Tongue (tissue), 2 donors: ENCODE measurements around the gene CDH13. TPM values are rescaled to one million over a fixed set of nuclear protein-coding genes. Genes with fewer than 3 reads are reported as not detected.

Experiments
- DNase-seq: peaks from one replicate; pipeline ENCODE4 v3.0.0-alpha.2; 2015
- total RNA-seq: library from RNA; depleted of rRNA; stranded (reverse); fragments of >200 nt; gene quantifications from one replicate; pipeline ENCODE4 v1.2.3, GENCODE V29; 2014

CDH13 gene
- total RNA-seq, 1 donor from 2014 or later, result 106 TPM

DNA sequence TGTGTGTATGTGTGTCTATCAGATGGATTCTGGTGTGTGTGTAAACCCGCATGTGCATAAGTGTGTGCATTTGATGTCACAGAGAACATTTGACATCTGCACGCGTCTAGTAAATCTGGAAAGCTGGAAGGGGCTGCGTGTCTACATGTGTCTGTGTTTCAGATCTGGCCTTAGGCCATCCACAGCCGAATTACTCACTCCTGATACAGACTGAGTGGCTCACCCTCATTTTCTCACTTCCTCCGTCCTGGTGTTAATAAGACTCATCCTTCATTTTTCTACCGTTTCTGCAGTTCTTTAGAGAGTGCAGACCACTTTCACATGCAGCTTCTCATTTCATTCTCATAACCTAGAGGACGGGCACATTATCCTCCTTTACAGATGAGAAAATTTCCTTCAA is 491.6 kb downstream of the CDH13 start:
- no peak for DNase-seq

DNA sequence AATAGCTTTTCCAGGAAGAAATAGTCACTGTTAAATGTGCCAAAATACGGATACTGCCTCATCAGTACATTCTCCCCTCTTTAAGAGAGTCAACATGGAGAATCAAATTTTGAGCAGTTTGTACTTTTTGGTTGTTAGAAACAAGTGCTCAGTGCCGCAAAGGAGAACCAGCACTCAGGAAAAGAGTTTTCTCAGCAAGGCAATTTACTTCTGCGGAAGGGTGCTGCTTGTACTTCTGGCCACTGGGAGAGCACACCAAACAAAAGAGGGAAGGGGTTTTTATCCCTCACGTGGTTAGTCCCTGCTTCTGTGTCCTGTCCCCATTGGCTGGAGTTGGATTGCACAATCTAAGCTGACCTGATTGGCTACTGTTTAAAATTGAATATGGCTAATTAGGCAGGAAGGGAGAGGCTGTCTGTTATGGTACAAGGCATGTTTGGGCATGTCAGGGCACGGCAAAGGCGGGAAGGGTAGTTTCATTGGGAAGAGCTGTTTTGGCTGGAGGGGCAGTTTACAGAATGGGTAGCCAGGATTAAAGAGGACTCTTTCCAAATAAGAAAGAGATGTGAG is 499.3 kb downstream of the CDH13 start:
- DNase-seq, result no peak

DNA sequence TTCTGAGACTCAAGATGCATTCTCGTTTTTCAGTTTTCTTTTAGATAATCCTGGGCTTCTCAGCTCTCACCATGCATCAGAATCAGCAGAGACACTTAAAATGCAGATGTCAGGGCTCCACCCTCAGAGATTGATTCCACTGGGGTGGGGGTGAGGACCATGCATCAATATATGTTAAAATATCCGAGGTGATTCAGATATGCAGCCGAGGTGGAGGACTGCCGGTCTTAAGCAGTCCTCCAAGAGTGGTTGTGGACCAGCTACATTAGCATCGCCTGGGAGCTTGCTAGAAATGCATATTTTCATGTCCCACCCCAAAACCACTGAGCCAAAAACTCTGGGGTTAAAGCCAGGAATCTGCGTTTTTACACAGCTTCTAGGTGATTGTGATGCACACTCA is 501.3 kb downstream of the CDH13 start:
- DNase-seq, result no peak

DNA sequence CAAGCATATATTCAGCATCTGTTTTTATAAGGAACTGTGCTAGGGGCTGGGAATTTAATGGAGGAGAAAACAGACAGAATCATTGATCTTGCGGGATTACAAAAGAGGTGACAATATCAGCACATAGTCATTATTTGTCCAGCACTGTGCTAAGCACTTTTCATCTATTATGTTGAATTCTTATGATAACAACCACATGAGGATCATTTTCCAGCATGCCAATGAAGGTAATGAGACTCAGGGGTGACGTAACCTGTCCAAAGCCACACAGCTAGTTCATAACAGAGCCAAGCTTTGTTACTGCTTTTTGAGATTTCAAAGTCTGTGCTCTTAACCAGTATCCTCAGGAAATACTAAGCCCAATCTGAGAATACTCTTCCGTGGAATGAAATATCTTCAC is 503.3 kb downstream of the CDH13 start:
- DNase-seq, result no peak

DNA sequence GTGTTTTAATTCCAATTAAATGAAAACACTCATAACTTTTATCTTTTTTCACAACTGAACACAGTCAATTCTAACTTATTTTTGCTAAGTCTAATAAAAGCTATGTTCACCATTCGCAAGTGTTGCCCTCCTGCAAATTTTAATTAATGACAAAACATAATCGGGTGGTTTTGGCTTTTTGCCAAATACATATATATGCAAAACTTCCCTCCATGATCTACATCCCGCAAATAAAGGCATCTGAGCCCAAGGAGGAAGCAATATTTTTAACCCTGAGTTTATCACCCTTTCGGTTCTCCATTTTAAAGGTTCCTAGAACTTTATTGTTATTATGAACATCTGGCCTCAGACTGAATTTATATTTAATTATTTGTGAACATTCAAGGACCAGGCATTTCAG is 507.9 kb downstream of the CDH13 start:
- no peak for DNase-seq

DNA sequence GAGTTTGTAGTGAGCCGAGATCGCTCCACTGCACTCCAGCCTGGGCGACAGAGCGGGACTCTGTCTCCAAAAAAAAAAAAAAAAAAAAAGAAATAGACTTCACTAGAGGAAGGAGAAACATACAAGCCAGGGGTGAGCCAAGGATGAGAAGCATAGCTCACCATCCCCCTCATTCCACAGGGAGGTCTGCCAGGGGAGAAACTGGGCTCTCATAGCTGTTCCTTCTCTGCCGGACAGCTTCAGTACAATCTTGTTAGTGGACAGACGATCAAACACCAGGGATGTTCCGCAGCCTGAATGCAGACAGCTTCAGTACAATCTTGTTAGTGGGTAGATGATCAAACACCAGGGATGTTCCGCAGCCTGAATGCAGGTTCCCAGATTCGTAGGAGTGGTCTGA is 509.6 kb downstream of the CDH13 start:
- DNase-seq, result no peak

DNA sequence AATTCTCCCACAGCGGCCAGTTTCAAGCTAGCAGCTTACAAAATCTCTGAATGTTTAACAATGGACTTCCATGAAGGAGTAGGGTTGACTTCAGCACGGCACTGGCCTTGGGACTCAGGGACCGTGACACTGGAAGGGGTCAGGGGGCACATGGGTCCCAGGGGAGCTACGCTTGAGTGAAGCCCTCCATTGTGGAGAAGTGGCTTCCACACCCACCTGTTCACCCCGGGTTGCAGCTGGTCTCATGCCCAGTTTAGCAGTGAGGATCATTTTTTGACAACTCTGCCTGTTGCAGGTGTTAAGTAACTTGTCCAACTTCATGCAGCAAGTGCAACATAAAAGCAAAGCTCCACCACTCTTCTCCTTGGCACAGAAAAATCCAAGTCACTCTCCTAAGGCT is 510.2 kb downstream of the CDH13 start:
- DNase-seq, result peak; percentile 25

DNA sequence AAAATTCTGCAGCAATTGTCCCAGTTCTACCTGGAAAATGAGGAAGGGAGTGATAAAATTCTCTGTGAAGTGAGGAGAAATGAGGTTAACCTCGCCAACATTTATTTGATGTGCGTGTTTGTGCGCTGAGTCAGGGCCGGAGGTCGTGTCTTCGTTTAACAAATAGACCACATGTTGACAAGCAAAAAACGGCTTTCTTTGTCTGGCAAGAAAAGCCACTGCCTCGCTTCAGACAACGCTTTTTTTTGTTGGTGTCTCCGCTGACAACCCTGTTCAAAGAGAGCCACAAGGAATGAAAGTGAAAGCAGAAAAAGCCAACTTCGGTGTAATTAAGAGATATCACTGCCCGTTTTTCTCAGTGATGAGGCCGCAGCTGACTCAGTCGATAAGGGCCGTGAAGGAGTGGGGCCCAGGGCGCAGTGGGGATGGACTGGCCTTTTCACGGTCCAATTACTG is 510.6 kb downstream of the CDH13 start:
- DNase-seq, result peak; percentile 43

DNA sequence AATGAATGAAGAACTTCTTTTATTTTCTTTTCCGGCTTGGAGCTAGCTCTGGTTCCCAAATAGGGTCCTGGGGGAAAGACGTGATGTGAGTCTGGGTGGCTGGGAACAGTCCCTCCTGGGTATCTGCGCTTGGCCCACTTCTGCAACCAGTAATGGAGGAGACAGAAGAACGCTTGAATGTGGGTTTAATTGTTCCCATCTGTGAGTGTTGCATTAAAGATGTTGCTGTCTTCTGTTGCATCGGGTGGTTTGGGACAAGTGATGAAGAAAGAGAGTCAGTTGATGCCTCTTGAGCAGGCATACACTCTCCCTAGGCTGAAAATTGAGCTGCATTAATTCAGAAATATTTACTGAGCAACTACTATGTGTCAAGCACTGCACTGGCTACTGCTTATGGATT is 511.1 kb downstream of the CDH13 start:
- no peak for DNase-seq

DNA sequence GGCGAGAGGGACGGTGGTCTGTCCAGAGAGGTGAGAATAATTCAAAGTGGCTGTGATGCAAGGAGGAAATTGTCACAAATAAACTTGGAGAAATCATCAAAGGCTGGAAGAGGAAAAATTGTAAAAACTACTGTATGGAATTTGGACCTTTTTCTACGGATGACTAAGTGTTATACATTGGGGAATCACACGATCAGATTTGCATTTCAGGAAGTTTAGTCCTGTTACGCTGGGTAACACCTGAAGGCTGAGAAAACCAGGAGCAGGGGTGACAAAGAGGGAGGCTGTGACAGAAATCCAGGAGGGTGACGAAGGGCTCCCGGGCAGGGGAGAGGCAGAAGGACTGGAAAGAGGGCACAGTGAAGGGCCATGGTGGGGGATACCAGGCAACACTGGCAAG is 511.7 kb downstream of the CDH13 start:
- no peak for DNase-seq

DNA sequence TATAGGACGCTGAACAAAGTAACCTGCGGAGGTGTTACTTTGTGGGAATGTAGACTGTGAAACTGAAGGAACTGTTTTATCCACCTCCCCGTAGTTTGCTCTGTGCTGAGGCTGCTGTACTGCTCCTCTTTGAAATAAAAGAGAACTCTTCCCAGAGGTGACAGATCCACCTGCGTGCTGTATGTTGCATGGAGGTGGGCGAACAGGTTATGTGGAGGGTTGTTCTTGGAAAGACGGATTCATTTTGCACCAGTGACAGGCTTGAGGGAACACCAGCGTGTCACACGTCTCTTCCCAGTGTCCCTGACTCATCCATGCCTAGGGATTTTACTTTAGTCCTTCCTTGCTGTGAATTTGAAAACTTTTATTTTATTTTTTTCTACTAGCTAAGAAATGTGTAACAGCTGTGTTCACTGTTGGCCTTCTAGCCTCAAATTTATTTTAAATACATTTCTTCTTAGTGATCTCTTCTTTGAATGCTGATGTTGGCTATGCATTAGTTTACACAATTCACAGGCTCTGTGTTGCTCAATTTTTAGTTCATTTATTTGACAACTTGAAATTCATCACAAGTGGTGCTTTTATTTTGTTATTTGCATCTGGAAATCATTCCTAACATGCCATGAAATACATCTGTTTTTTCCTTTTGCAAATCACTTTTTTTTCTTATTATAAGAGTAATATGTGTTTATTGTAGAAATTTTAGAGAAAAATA is 512.4 kb downstream of the CDH13 start:
- DNase-seq, result peak; percentile 28

DNA sequence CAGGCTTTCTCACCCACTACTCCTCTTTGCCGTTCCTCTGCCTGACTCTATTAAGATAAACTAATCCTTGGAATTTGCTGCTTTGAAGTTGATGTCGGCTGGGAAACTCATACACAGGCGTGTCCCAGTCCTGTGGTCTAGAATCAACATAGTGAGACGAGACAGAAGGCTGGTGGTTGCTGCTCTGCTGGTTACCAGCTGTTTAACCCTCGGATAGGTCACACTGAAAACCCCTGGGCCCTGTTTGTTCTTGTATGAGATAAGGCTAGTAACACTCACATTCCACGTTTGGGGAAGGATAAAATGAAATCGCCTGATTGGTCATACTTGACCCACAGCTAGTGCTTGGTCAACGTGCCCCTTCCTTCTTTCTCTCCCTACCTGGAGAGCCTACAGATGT is 517.0 kb downstream of the CDH13 start:
- DNase-seq, result no peak

DNA sequence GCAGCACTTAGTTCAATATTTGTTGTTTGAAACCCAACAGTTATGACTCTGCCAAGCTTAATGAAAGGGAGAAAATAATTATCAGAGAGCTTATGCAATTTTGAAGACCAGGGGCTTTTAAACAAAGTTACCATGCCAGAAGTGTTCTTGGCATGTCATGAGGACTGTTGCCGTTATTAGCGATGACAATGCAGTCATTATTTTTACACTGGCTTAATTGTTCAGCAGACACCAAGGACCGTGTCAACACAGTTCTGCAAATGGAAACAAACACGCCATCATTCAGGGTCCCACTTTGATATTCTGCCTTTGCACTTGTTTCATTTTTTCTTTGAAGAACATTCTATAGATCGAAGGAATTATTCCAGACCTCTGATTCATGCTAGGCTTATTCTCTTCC is 518.5 kb downstream of the CDH13 start:
- DNase-seq, result no peak

DNA sequence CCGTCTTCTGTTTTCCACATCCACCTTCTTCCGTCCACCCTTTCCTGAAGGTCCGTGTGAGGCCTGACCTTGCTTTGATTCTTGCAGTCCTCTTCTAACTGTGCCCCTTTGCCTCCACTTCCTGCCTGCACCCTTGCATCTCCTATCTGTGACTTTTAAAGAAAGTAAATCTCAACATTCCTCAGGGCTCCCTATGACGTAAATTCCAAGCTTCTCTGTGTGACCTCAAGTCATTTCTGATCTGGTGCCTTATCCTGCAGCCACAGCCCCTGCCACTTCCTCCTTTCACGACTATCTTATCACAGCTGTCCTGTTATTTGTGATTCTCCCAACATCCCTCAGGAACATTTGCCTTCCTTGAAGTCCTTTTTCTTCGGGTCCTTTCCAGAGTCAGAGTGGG is 520.5 kb downstream of the CDH13 start:
- DNase-seq, result no peak

DNA sequence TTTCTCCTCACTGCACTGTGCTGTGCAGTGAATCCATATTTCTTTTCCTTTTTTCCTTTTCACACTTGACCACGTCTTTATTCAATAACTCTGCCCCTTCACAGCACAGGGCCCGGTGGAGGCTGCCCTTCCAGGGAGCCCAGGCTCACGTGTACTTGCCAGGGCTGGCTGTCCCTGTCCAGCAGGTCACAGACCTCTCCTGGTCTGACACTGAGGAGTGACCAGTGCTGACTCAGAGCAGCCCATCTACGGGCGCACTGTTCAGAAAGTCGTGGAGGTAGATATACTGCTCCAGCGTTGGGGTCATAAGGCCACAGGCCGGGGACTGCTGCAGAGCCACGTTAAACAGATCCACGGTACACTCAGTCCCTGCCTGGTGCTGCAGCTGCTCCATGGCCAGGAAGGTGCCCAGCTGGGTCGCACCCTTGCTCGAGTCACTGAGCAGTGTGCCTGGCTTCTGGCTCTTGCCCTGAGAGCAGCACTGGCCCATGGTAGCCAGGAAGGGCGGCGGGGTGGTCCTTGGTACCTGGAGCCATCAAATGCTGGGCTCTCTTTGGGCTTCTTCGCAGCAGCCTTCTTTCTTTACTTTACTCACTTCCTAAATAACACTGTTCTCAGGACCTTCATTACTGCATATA is 531.7 kb downstream of the CDH13 start:
- DNase-seq, result no peak

DNA sequence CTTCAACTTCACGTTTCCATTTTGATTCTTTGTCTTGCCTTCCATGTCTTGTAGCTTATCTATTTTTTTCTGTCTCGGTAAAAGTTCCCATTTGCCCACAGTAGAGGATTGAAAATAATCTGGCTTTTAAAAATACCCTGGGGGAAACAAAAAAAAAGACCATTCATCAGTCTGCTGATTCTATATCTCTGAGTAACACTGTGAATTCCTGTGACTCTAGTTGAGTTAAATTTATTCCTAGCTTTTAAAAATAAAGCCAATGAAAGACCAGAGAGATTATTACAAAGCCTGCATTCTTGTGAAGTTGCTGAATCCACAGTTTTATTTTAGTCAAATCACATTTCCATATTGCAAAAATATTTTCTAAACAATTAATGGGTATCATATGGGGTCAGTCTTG is 532.3 kb downstream of the CDH13 start:
- no peak for DNase-seq

DNA sequence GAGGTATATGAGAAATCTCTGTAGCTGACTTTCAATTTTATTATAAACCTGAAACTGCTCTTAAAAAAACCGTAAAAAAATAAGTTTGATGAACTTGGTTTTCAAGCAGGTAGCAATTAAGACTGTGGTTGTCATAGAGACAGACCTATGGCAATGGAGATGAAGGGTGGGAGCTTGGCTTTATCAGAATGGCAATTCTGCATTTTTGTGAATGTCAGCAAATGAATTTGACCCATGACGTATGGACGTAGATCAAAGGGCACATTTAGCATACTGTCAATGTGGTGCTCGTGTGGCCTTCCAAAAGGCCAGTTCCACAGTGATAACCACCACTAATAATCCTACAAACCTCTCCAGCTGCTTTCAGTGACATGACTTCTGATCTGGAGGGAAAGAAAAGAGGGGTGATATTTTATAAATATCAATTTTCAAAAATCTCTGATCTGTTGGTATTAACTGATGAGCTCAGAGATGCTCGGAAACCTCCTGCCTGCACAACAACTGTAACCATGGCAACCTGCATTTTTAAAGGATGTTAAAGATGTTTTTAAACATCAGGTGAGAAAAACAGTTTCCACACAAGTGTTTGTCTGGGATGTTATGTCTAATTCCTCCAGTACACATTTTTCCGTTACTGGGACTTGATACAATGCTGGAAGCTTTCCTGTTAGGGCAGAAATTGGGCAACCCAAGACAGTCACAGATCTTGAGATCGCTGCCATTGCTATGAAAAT is 533.7 kb downstream of the CDH13 start:
- no peak for DNase-seq

DNA sequence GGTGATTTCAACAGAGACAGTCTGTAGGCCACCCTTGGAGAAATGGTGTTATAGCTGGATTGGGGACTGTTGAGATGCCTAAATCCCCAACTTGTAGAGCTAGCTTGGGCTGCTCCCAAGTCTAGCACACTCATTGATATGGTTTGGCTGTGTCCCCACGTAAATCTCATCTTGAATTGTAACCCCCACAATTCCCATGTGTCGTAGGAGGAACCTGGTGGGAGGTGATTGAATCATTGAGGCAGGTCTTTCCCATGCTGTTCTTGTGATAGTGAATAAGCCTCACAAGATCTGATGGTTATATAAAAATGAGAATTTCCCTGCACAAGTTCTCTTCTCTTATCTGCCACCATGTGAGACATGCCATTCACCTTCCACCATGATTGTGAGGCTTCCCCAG is 536.0 kb downstream of the CDH13 start:
- no peak for DNase-seq

DNA sequence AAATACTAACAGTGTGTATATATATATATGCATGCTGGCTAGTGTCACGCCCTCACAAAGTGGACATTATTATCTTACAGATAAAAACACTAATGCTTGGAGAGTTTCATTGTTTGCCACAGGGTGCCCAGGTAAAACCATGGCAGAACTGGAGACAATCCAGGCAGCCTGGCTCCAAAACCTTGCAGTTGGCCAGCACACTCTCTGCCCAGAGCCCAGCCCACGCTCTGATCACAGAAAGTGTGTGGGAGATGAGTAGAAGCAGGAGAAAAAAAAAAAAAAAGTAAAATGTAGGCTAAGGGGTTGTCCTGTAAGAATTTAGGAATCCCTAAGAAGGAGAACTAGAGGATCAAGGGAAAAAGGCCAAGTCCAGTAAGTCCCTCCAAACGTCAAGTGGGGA is 538.0 kb downstream of the CDH13 start:
- no peak for DNase-seq

DNA sequence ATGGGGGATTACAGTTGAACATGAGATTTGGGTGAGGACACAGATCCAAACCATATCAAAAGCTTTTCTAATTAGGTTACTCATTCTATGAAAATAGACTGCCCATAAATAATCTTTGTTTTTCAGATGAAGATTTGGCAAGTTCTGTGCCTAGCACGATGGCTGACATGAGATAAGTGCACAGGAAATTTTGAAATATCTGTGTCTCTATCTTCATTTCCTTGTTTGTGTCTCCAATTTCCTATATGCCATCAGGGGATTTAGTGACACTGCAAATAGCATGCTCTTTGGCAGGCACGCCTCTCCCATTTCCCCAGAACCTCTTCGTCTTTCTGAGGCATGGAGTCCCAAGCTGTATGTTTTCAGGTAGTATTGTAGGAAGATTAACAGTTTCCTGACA is 544.6 kb downstream of the CDH13 start:
- DNase-seq, result no peak

DNA sequence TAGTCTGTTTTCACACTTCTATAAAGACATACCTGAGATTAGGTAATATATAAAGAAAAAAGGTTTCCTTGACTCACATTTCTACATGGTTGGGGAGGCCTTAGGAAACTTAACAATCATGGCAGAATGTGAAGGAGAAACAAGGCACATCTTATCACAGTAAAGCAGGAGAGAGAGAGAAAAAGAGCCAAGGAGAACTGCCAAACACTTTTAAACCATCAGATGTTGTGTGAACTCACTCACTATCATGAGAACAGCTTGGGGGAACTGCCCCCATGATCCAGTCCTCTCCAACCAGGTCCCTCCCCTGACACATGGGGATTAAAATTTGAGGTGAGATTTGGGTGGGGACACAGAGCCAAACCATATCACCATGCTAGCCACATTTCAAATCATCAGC is 547.9 kb downstream of the CDH13 start:
- DNase-seq, result no peak

DNA sequence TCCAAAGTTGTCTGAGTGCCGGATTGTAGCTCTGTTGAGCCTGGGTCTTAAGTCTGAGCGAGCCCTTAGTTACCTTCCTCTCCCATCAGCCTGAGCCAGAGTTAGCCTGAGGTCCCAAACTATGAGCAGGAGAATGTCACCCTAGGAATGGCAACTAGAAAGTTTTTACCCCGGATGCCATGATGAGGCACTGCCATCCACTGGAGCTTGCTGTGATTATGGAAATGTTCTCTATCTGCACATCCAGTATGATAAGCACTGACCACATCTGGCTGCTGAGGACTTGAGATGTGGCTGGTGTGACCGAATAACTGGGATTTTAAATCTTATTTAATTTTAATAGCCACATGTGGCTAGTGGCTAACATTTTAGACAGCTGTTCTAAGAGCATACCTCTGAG is 550.0 kb downstream of the CDH13 start:
- no peak for DNase-seq

DNA sequence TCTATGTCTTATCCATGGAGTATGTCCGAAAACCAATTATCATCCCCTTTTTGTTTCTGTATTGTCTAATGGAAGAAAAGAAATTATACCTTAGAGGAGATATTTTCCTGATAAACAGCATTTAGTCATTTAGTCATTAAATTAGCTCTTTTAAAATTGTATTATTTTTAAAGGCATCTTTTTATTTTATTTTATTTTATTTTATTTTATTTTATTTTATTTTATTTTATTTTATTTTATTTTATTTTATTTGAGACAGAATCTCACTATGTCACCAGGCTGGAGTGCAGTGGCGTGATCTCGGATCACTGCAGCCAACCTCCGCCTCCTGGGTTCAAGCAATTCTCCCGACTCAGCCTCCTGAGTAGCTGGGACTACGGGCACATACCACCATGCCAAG is 559.1 kb downstream of the CDH13 start:
- no peak for DNase-seq
